Motor neuron (in vitro differentiated cells): ENCODE data around the gene PPP5C. TPM values are rescaled to one million over a fixed set of nuclear protein-coding genes. Genes with fewer than 3 reads are reported as not detected.
"Not testable (repeated sequence)": the region's sequence is repeated elsewhere in the genome, so short reads cannot be mapped to it uniquely, and the experiment has no call there.

Experiments used
- ATAC-seq, 8 experiments: fragments of 200-7000 bp; cut with Tn5 transposase; replicated peaks in 6 of 8; 2 replicates each; pipeline ENCODE4 v1.8.0; 2021; ENCODE audit warnings: mild to moderate bottlenecking in 8 of 8, moderate library complexity in 8 of 8
- H3K27ac ChIP-seq, 2 donors: fragments of 250-450 bp; sonication (Bioruptor Pico); 2 replicates each; pipeline ENCODE4 v1.9.0; 2021; ENCODE audit warnings: antibody characterized with exemption in 2 of 2, mild to moderate bottlenecking in 2 of 2, moderate library complexity in 1 of 2
- H3K4me1 ChIP-seq, 2 donors: fragments of 250-450 bp; sonication (Bioruptor Pico); replicated peaks in 1 of 2; 2 replicates each; pipeline ENCODE4 v1.6.1; 2021; ENCODE audit warnings: antibody characterized with exemption in 2 of 2, mild to moderate bottlenecking in 2 of 2, moderate library complexity in 1 of 2
- H3K4me3 ChIP-seq, 5 donors: fragments of 250-450 bp; sonication (Bioruptor Pico); 2 replicates each; pipeline ENCODE4 v1.9.0; 2021; ENCODE audit warnings: antibody characterized with exemption in 5 of 5, mild to moderate bottlenecking in 5 of 5, moderate library complexity in 4 of 5
- WGBS, 10 experiments: fragments of 450-650 bp; shearing (Covaris generic); methylation state at CpG; one replicate each; pipeline ENCODE4 v1.0.0; 2022; 5-methylcytosine and 5-hydroxymethylcytosine counted together
- in situ Hi-C, 9 experiments: fragments of 400-800 bp; cut with MboI; loops; one replicate each; pipeline ENCODE4 v1.15.0; 2021; ENCODE audit warnings: low sequenced_read_pairs in 9 of 9, low pct_unique_long_range_greater_than_20kb in 2 of 9; ENCODE audit not compliant: unreplicated experiment in 9 of 9
- total RNA-seq, 8 experiments: library from RNA; unstranded; fragments of 300-600 nt; gene quantifications; 2 replicates each; pipeline versions ENCODE4 v1.2.3 to v1.2.4, GENCODE V29; 2022

Gene PPP5C
- total RNA-seq, 8 experiments from 2014 or later = 43.1 to 96.8 (median 69.2) TPM

GRCh38 chr19:46409191-46409590 lies 62.3 kb downstream of the PPP5C start:
- in situ Hi-C loops = loop anchor here in 6 of 9 experiments (5.0 to 10.0 kb wide), 2 partner anchors 76 to 78 kb away; no protein-coding TSS in a partner anchor
- peak overlapping the region in 1 of 2 donors; percentile 59 for H3K27ac ChIP-seq
- H3K4me1 ChIP-seq = peaks cover 52 to 68% of the 10 kb centered on the region in 2 donors
- 40 to 80% (median 61%) methylated on average over 1 to 3 of the region's 3 CpGs; no CpG with 5 or more reads in 4 of the 10 experiments for WGBS, 10 experiments
- no peak overlapping the region for H3K4me3 ChIP-seq
- ATAC-seq = no peak

- H3K4me3 ChIP-seq = peak overlapping the region in 4 of 5 donors; percentile 31 to 50 (median 48)
- in situ Hi-C loops = no loop called here
- WGBS, 10 experiments = 69 to 100% (median 89%) methylated on average over 2 to 9 of the region's 13 CpGs; no CpG with 5 or more reads in 1 of the 10 experiments
- no peak for ATAC-seq
- peaks cover 41 to 66% of the 10 kb centered on the region in 2 donors for H3K4me1 ChIP-seq
- H3K27ac ChIP-seq = no peak overlapping the region
Observed at GRCh38 chr19:46410205-46411087, 63.6 kb downstream of the PPP5C start.

- no peak for ATAC-seq
- Histone ChIP-seq H3K4me3 (peak overlapping the region; percentile 19 to 50 (median 47)), H3K4me1 (peaks cover 48 to 65% of the 10 kb centered on the region in 2 donors), H3K27ac (peak overlapping the region in 1 of 2 donors; percentile 86)
- in situ Hi-C loops = no loop called here
- WGBS, 10 experiments = 20 to 90% (median 77%) methylated on average over 1 to 8 of the region's 13 CpGs; no CpG with 5 or more reads in 3 of the 10 experiments
Observed at GRCh38 chr19:46411088-46411924, 64.4 kb downstream of the PPP5C start.

GRCh38 chr19:46411925-46412649 lies 65.2 kb downstream of the PPP5C start:
- no peak for ATAC-seq
- in situ Hi-C loops = no loop called here
- H3K4me3 ChIP-seq = peak overlapping the region; percentile 19 to 50 (median 47)
- 3 to 17% (median 15%) methylated on average over 1 to 6 of the region's 54 CpGs; no CpG with 5 or more reads in 7 of the 10 experiments for WGBS, 10 experiments
- H3K27ac ChIP-seq = peak overlapping the region in 1 of 2 donors; percentile 86
- peaks cover 53 to 62% of the 10 kb centered on the region in 2 donors for H3K4me1 ChIP-seq

GRCh38 chr19:46412650-46413261 lies 65.9 kb downstream of the PPP5C start:
- Histone ChIP-seq H3K27ac (peak overlapping the region; percentile 52 to 86), H3K4me1 (peaks cover 53 to 57% of the 10 kb centered on the region in 2 donors), H3K4me3 (peak overlapping the region; percentile 19 to 50 (median 47))
- ATAC-seq = peak in 1 of 8 experiments; percentile 5
- in situ Hi-C loops = no loop called here
- 0 to 13% (median 0%) methylated on average over 1 to 7 of the region's 29 CpGs; no CpG with 5 or more reads in 5 of the 10 experiments for WGBS, 10 experiments

- peak; percentile 38 to 93 (median 87) for ATAC-seq
- Histone ChIP-seq H3K4me3 (peak within 1 kb of the TSS; percentile 19 to 50 (median 47)), H3K27ac (peak within 1 kb of the TSS; percentile 69 to 86), H3K4me1 (peaks cover 46 to 50% of the 10 kb centered on the region in 2 donors)
- 0 to 93% (median 20%) methylated on average over 1 to 5 of the region's 46 CpGs; no CpG with 5 or more reads in 5 of the 10 experiments for WGBS, 10 experiments
- in situ Hi-C loops = no loop called here
Observed at GRCh38 chr19:46413262-46414031, 66.6 kb downstream of the PPP5C start, which contains the start of gene CCDC8. Gene CCDC8 (minus strand): TSS chr19:46413564. CDS start chr19:46412810, 754 bp downstream.

- H3K4me1 ChIP-seq = peaks cover 37 to 41% of the 10 kb centered on the region in 2 donors
- ATAC-seq, in situ Hi-C loops, H3K4me3 ChIP-seq: not testable (repeated sequence)
- peak overlapping the region in 1 of 2 donors; percentile 85 for H3K27ac ChIP-seq
- 60 to 100% (median 97%) methylated on average over 1 to 11 of the region's 22 CpGs; no CpG with 5 or more reads in 1 of the 10 experiments for WGBS, 10 experiments
Observed at GRCh38 chr19:46414899-46415298, 68.0 kb downstream of the PPP5C start.

- 7 to 50% (median 27%) methylated on average over 2 to 15 of the region's 53 CpGs; no CpG with 5 or more reads in 2 of the 10 experiments for WGBS, 10 experiments
- in situ Hi-C loops = not testable (repeated sequence)
- peak; percentile 67 to 89 (median 74) for ATAC-seq
- H3K4me3 ChIP-seq = peak overlapping the region; percentile 18 to 29 (median 25)
- H3K4me1 ChIP-seq = peaks cover 30 to 32% of the 10 kb centered on the region in 2 donors
- peak overlapping the region; percentile 78 to 85 for H3K27ac ChIP-seq
Observed at GRCh38 chr19:46415804-46416709, 69.2 kb downstream of the PPP5C start.

GRCh38 chr19:46420056-46420455 lies 73.2 kb downstream of the PPP5C start:
- H3K4me1 ChIP-seq = peaks cover 14 to 18% of the 10 kb centered on the region in 2 donors
- in situ Hi-C loops = no loop called here
- H3K27ac ChIP-seq = no peak overlapping the region
- ATAC-seq = no peak
- H3K4me3 ChIP-seq = no peak overlapping the region
- WGBS, 10 experiments = 67 to 100% (median 88%) methylated on average over 1 to 7 of the region's 7 CpGs

- no peak overlapping the region for H3K27ac ChIP-seq
- WGBS, 10 experiments = 60 to 100% (median 80%) methylated on average over 1 of the region's 2 CpGs; no CpG with 5 or more reads in 7 of the 10 experiments
Observed at GRCh38 chr19:46422344-46422743, 75.5 kb downstream of the PPP5C start.

More at GRCh38 chr19:46422344-46422743, 75.5 kb downstream of the PPP5C start:
- in situ Hi-C loops = no loop called here
- no peak for ATAC-seq
- Histone ChIP-seq H3K4me1 (peaks cover 7 to 8% of the 10 kb centered on the region in 2 donors), H3K4me3 (no peak overlapping the region)
